HEK293 (cell line): Measurements from ENCODE around the gene MORN1.

Experiments
- CTCF ChIP-seq: fragments of 450-650 bp; formaldehyde crosslinking; IDR thresholded peaks from 2 replicates; pipeline ENCODE4 v1.5.1; 2016; ENCODE audit warnings: missing biosample characterization, missing genetic modification characterization
- GLI2 ChIP-seq: fragments of 450-650 bp; formaldehyde crosslinking; IDR thresholded peaks from 2 replicates; pipeline ENCODE4; 2017; ENCODE audit warnings: missing biosample characterization, missing genetic modification characterization, low read depth, borderline replicate concordance
- MYNN ChIP-seq: fragments of 450-650 bp; formaldehyde crosslinking; IDR thresholded peaks from 2 replicates; pipeline ENCODE4 v1.5.1; 2016; ENCODE audit warnings: missing biosample characterization, missing genetic modification characterization, borderline replicate concordance
- SP2 ChIP-seq: fragments of 450-650 bp; formaldehyde crosslinking; IDR thresholded peaks from 2 replicates; pipeline ENCODE4 v1.5.1; 2016; ENCODE audit warnings: missing biosample characterization, missing genetic modification characterization
- ZNF521 ChIP-seq: fragments of 450-650 bp; formaldehyde crosslinking; IDR thresholded peaks from 2 replicates; pipeline ENCODE4 v1.5.1; 2017; ENCODE audit warnings: missing biosample characterization, mild to moderate bottlenecking, missing genetic modification characterization
- ZNF580 ChIP-seq: fragments of 450-650 bp; formaldehyde crosslinking; IDR thresholded peaks from 2 replicates; pipeline ENCODE4 v1.5.1; 2016; ENCODE audit warnings: missing biosample characterization, missing genetic modification characterization
- ZNF837 ChIP-seq: fragments of 450-650 bp; formaldehyde crosslinking; IDR thresholded peaks from 2 replicates; pipeline ENCODE4 v1.5.1; 2016; ENCODE audit warnings: missing biosample characterization, missing genetic modification characterization

- no peak for TF ChIP-seq ZNF580 (tag by site-specific recombination)
- TF ChIP-seq ZNF521 (tag by site-specific recombination) = no peak
- no peak for TF ChIP-seq CTCF (tag by site-specific recombination)
- no peak for TF ChIP-seq MYNN
- TF ChIP-seq ZNF837 (tag by site-specific recombination) = no peak
- no peak for TF ChIP-seq GLI2 (tag by site-specific recombination)
- no peak for TF ChIP-seq SP2 (tag by site-specific recombination)
Measured at GRCh38 chr1:2402420-2402819, 11.1 kb upstream of the MORN1 start.
